HG03575 (cell line): Measurements from ENCODE around the gene IGLL5.

ENCODE experiments used
- ATAC-seq: cut with Tn5 transposase; IDR thresholded peaks from one replicate; pipeline ENCODE4 v1.9.1; 2021; ENCODE audit not compliant: unreplicated experiment, insufficient number of reproducible peaks, low FRiP score; ENCODE audit errors: extremely low read depth

IGLL5 gene

GRCh38 chr22:22932512-22932941 is 44.9 kb downstream of the IGLL5 start:
- ATAC-seq, result no peak

- ATAC-seq, result no peak
Observed at GRCh38 chr22:22933100-22933806, 45.6 kb downstream of the IGLL5 start.

- no peak for ATAC-seq
Observed at GRCh38 chr22:22933807-22934542, 46.4 kb downstream of the IGLL5 start.

- ATAC-seq, result no peak
Observed at GRCh38 chr22:22934543-22935055, 47.0 kb downstream of the IGLL5 start.

- peak; percentile 4 for ATAC-seq
Observed at GRCh38 chr22:22935056-22935545, 47.5 kb downstream of the IGLL5 start.

DNA sequence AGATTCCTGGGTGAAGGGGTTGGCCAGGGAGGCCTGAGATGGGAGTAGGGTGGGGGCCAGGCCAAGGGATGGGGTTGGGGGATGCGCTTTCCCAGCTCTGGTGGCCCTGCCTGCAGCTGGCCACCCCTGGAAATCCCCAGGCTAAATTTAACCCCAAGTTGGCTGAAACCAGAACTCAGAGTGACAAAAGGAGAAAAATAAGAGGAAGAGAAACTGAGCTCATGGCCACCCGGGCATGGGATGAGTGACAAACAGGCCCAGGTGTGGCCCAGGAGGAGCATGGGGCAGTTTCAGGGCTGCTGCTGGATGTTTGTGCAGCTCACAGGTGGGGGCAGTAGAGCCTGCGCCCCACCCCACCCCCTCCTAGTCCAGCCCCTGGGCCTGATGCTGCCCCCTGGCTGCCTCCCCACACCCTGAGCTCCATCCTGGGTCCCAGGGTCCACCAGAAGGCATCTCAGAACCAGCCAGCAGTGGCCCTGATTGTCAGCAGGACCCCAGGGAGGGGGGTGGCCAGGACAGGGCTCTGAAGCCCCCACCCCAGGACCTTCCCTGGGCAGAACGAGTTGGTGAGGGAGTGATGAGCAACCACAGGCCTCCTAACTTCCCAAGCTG is 48.0 kb downstream of the IGLL5 start:
- peak; percentile 74 for ATAC-seq

GRCh38 chr22:22936180-22936914 is 48.7 kb downstream of the IGLL5 start:
- no peak for ATAC-seq

DNA sequence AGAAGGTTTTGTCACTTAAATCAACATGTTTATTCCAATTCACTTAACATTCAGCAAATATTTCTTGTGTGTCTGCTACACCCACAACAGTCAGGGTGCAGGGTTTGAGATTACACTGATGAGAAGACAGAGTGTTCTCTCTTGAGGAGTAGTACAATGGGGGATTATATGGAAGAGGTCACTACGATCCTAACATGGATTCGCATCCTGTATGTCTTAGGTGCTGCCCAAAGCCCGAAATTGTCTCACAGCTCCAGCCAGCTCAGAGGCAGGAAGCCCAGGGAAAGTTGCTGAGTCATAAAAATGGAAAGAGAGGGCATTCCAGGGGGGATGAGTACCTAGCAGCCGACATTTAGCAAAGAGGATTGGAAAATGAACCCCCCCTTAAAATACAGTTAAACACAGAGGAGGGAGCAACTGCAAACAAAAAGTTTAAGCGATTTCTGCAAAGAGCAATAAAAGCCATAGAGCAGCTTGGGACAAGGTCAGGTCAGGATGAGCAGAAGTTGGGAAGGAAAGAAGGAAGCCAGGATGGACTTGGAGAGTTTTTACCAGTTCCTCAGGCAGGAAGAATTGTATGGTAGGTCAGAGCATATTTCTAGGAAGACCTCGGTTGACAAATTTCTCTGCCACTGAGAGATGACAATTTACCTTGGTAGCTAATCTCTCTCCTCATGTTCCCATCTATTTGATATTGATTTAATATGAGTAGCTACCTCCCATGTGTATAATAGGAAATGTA is 49.5 kb downstream of the IGLL5 start:
- no peak for ATAC-seq

DNA sequence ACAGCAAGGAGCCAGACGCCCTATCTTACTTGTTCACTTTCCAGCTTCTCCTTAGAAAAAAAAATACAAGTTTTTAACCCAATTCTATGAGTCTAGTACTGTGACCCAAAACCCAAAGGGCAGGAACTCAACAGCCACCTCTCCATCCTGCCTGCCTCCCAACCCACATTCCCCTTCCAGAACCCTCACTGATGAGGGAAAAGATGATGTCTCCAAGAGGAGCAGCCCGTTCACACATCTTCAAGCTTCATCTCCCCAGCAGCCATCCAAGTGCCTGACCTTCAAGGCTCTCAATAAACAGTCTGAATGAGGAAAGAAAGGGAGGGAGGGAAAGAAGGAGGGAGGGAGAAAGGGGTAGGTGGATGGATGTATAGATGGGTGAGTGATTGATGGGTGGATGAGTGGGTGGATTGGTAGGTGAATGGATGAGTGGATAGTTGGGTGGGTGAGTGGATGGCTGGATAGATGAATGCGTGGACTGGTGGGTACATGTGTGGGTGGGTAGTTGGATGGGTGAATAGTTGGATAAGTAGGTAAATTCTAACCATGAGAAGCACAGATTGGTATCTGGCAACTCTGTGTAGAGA is 50.4 kb downstream of the IGLL5 start:
- ATAC-seq, result no peak

DNA sequence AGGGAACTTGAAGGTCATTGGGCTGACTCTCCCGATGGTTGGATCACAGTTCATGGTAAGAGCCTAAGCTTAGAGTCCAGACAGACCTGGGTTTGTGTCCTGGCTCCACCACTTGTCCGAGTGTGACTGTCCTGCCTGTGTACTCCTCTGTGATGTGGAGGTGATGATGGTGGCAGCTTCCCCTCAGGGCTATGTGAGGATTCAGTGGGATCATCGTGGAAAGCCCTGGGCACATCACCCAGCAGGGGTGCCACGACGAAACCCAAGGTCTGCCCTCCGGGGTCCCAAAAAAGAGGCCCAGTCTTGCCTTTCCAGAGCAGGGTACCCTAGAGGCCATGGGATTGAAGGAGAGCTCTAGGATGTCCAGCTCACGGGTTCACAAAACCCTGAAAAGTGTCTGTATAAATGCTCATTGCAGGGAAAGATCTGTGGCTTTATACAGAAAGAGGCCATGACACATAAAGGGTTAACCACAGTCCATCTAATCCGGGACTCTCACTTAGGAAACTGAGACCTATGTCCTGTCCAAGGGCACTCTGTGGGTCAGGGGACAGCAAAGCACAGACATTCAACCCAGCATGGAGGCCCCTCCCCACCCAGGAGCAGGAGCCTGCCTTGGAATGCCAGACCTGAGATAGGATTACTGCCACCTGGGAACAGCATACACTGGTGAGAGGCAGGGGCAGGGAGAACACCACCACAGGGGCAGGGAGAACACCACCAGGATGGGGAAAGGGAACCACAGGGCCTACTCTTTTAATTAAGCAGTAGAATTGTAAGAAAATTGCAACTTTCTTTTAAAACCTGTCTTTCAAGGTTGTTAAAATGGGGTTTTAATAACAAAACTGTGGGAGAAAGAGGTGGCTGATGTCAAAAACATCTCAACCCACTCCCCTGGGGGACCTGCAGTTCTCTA is 51.3 kb downstream of the IGLL5 start:
- ATAC-seq, result no peak

GRCh38 chr22:22939588-22940368 is 52.2 kb downstream of the IGLL5 start:
- ATAC-seq, result no peak

- no peak for ATAC-seq
Observed at GRCh38 chr22:22940961-22941605, 53.5 kb downstream of the IGLL5 start.

- ATAC-seq, result no peak
Observed at GRCh38 chr22:22941831-22942510, 54.4 kb downstream of the IGLL5 start.

GRCh38 chr22:22942511-22943329 is 55.1 kb downstream of the IGLL5 start:
- ATAC-seq, result no peak
